IPS-11a (cell line): ENCODE results near the gene AFAP1.

ENCODE experiments used
- H3K4me3 ChIP-seq: one replicate; pipeline ENCODE4 v1.5.1; 2013; ENCODE audit warnings: low read depth, low read length, control low read depth

The AFAP1 gene

DNA sequence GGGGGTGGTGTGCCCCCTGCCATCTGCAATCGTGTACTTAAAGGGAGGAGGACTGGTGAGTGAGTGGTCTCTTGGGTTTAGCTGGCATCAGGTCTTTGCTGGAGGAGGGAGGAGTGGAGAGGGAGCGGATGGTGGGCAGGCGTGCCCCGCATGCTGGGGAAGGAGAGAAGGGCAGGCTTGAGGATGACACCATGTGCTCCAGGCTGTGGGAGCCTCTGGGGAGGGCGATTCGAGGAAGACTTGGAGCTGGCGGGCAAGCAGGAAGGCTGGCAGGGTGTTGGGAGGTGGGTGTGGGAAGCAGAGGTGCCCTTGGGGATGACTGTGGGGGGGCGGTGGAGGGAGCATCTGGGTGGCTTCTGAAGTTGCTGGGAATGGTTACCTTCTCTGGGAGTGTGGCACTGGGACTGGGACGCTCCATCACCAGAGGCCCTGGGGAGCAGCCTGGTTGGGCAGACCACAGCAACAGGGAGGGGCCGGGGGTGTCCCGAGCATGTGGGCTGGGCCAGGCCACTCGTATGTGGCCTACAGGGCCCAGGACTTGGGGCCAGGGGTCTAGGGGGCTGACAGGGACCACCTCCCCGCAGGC, 30.8 kb upstream of the AFAP1 start:
- no peak overlapping the region for H3K4me3 ChIP-seq

DNA sequence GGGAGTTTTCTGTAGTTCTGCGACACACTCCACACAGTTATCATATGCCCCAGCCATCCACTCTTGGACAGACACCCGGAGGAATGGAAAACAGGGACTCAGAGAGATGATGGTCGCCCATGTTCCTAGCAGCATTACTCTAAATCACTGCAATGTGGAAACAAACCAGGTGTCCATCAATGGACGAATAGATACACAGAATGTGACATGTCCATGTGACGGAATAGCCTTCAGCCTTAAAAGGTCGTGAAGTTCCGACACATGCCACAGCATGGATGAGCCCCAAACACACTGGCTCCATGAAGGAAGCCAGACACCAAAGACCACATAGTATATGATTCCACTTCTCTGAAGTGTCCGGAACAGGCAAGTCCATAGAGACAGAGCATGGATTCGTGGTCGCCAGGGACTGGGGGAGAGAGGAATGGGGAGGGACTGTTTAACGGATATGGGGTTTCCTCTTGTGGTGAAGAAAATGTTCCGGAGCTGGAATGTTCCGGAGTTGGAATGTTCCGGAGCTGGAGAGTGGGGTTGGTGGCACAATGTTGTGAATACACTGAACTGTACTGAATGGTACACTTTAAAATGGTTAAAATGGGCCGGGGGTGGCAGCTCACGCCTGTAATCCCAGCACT, 28.7 kb upstream of the AFAP1 start:
- H3K4me3 ChIP-seq, result no peak overlapping the region

DNA sequence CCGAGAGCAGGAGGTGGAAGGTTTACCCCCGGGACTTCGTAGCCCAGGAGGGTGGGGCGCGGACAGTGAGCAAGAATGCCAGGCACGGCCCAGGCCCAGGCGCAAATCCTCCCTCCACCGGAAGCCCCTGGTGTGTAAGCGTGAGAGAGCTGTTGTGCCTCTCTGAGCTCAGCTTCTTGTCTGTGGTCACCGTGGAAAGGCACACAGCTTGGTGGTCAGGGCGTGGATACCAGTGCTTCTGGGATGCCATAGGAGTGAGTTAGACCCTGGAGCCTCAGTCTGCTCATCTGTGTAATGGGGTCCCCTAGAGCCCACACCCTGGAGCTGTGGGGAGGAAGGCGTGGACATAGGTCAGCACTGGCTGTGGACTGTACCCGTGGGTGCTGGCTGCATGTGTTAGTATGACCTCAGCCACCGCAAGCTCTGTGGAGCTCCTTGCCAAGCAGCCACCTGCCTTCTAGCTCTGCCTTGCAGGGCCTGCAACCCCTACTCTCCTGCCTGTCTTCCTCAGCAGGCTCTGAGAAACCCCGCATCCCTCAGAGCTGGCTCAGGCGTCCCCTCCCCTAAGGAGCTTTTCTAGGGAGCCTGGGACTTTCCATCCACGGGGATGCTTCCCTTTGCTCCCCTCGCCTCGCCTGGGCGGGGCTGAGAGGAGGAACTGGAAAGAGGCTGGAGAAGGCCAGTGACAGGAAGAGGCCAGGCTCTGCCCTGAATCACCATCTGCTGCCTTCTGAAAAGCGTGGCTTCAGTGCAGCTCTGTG, 28.0 kb upstream of the AFAP1 start:
- no peak overlapping the region for H3K4me3 ChIP-seq

DNA sequence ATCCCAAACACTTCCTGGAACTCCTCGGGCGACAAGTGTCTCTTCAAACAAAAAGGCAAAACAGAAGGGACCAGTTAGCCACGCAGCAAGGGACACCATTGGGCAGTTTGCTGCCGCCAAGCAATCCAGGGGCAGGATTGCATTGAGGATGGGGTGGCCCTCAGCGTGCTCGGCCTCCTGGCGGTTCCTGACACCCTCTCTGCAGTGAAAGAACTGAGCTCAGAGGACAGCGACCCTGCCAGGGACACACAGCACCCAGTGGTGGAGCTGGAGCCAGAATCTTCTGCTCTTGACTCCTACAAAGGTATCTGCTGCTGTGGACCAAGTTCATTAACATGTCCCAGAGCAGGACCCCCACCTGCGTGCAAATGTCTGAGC, 27.4 kb upstream of the AFAP1 start:
- H3K4me3 ChIP-seq, result no peak overlapping the region

DNA sequence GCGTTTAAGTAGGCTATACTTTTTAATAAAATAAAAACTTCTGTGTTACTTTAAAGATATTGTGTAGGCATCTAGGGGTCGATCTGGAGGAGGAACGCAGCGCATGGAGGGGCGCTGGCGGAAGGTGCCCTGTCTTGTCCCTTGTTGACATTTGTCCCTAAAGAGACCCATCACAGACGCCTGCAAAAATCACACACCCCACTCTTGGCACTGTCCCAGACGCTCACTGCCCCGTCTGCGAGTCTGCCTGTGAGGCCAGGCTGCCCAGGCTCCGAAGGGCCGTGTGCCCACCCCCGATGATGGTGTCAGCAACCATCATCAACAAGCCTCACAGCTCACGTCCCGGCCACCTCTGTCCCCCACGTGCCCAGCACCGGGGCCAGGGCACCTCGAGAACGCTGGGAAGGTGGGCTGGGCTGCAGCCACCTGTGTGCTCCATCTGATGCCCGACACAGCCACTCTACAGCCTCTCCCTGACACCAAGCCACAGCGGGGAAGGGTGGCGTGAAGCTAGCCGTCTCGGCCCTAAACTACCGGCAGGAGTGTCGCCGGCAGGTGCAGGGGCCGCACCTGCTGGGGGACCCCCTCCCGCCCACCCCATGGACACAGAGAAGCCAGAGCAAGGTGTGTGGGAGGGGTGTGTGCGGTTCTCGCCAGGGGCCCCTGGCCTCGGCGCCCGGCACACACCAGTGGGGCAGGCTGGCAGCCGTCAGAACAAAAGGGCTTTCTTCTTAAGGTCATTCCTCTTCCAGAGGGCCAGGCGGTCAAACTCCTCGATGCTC, 26.8 kb upstream of the AFAP1 start:
- H3K4me3 ChIP-seq, result no peak overlapping the region

DNA sequence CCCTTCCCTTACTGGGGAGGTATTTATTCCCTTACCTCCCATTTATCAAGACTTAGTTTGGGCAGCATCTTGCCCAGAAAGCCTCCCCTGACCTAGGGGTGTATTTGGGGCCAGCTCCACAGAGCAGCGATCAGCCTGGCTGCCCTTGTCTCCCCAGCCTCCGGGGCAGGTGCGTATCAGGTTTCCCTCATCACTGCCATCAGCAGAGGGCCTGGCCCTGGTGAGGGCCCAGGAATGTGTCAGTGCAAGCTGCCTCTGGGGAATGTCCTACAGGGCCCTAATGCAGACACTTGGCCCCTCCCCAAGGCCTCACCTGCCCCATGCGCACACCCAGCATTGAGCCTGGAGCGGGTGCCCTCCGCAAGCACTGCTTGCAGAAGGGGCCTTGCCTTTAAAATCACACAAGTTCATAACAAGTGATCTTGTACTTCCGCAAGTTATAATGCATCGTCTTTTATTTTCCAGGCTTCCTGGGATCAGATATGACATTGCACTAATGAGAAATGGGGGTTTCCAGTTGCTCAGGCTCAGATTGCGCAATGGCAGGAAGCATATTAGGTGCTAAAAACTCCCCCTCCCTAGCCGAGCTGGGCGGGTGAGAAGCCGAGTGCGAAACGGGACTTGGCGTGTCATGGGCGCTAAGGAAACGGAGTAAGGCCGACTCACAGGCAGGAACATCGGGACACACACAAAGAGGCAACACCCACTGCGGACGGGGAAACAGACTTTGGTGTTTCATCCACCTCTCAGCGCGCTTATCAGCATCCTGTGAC, 25.4 kb upstream of the AFAP1 start:
- H3K4me3 ChIP-seq, result no peak overlapping the region

DNA sequence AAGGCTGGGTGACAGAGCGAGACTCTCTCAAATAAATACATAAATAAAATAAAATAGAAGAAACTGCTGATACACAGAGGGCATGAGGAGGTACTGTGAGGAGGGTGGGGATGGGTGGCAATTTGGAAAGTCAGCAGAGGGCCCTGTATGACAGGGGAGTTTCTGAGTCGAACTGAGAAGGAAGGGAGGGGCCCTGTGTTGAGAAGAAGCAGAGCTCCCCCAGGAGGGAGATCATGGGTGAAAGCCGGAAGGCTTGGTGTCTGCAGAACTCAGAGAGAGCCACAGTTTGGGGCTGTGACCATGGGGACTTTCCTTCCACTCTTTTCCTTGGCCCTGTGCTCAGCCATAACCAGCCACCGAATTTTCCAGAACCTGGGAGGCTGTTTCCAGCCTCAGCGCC, 24.8 kb upstream of the AFAP1 start:
- H3K4me3 ChIP-seq, result no peak overlapping the region

DNA sequence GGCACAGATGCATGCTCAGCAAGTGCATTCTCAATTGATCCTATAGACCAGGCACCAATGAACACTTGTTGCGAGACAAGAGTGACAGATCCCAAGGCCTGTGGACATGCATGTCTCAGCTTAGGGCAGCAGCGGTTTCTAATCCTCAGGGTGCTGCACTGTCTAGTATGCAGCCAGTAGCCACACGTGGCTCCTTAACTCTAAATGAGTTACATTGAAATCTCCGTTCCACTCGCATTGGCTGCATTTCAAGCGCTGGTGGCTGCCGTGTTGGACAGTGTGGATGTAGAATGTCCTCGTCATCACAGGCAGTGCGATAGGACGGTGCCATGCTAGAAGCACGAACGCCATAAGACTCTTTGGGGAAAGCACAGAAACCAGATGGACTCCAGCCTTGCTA, 24.0 kb upstream of the AFAP1 start:
- H3K4me3 ChIP-seq, result no peak overlapping the region

DNA sequence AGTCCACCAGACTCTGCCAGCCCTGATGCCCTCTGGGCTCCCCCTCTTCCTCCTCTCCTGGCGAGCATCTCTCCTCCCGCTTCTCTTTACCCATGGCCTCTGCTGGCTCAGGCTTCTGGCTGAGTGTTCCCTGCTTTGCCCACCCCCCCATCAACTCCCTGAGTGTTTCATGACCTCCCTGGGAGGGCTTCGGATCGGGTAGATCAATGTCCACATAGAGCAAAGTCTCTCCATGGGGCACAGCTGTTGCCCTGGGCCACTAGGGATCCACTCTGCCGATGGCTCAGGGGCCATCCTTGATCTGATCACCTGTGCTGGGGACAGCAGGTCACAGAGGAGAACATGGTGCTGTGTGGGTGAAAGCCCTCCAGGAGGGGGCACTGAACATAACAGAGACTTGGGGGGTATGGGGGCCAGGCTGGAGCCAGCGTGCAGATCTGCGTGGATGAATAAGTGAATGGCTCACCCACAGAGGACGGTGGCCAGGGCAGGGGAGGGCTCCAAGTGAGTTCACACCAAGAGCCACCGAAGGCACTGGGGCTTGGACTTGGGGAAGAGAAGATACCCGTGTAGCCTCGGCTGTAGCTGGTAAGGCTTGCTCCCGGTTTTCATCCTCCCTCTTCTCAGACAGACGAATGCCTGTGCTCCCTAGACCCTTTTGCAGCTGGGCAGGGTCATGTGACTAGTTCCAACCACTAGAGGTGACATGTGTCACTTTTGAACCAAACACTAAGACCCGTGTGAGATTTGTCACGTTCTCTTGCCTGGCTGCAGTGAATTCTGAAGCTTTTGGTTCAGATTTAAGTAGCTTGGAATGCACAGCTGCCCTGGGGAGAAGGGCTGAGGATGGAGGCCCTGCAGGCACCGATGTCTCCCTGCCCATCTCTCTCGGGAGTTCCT, 23.2 kb upstream of the AFAP1 start:
- H3K4me3 ChIP-seq, result no peak overlapping the region

DNA sequence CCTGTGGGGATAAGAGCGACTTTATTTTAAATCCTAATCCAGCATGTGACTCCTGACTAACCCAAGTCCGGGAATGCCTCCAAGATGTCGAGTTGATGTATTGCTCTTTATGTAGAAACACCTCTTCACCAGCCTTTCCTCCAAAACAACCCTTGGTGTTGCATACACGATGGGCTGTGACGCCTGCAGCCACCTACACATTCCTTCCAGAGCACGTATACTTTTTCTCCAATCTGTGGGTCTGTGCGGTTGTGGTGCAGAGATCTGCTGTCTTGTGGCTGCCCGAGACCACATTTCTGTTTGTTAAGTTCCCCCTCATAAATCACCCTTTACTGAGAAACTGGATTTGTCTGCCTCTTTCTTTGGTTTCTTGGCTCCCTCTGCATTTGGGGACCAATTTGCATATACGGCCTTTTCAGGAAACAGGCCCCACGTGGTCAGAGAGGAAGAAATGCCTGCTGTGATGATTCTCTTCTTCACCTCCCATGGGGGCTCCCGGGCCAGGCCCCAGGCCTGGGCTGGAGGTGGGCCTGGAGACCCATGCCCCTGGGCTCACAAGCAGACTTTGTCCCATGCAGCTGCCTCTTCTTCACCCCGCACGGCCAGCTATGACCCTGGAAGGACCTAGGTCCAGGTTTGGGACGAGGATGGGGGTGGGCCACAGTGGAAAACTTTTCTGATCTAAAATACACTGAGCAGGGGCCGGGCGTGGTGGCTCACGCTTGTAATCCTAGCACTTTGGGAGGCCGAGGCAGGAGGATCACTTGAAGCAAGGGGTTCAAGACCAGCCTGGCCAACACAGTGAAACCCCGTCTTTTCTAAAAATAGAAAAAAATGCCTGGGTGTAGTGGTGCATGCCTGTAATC, 21.4 kb upstream of the AFAP1 start:
- H3K4me3 ChIP-seq, result no peak overlapping the region

DNA sequence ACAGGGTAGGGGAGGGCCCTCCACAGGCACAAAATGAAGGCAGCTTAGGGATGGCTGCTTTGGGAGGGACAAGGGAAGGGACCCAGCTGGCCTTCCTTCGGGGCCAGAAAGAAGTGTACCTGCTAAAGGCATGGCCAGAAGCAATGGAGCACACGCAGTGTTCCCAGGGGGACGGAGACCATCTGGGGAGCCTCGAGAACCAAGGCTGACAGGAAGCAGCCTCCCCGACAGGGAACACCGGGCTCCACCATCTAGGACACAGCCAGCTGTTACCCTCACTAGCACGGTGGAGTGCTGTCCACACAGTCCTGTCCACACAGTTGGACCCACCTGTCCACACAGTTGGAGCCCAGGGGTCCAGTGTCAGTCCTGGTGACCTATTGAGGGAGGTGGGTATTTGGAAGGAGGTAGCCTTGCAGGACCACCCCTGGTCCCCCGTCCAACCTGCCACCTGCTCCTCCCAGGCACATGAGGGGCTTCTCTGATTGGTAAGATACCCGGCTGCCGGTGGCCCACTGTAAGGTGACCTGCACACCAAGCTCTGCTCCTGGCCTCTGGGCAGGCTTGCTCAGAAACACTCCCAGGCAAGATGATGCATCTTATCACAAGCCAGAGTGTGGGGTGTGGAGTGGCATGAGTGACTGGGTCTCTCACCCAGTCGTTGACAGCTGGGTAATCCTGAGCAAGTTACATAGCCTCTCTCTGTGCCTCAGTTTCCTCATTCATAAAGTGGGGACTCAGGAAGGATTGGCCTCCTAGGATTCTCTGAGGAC, 20.5 kb upstream of the AFAP1 start:
- no peak overlapping the region for H3K4me3 ChIP-seq

DNA sequence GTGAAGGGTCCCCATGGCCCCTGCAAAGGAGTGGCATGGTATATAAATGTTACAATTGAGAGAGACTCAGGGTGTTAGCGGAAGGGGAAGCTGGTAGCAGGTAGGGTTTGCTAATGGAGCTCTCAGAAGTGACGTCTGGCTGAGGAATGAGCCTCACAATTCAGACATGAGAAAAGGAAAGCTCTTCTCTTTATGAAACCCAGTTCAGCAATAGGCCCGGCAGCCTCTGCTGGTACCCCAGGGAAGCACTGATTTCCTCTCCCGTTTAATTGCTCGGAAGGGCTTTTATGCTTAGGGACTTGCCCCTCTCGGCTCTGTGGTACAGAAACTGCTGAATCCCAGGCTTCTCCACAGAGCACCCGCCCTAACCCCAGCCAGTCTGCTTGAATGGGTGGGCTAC, 19.4 kb upstream of the AFAP1 start:
- no peak overlapping the region for H3K4me3 ChIP-seq

DNA sequence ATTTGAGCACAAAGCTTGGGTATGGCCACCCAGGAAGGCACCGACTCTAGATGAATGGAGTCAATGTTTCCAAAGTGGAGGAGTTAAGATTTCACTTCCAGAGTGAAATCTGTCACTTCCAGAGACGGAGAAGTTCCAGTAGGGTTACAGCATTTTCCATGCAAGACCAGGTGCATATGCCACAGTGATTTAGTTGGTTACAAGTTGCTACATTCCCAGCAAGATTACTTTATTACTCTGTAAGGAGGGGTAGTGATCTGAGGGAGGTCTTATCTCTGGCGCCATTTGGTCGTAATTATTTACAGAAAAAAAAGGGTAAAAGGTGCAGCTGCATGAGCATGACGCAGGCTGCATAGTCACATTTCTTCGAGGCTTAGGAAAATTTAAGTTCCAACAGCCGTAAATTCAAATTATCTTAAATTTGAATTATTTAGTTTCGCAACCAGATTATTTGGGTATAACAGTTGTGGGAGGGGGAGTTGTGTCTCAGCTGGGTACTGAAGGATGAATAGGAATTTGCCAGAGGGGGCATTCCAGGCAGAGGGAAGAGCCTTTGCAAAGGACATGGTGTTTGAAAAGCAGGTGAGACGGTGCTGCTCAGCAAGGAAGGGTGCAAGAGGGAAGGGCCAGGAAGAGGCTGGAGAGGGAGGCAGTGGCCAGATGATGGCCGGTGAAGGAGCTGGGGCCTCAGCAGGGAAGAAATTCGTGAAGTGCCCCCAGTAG, 17.4 kb upstream of the AFAP1 start:
- no peak overlapping the region for H3K4me3 ChIP-seq

DNA sequence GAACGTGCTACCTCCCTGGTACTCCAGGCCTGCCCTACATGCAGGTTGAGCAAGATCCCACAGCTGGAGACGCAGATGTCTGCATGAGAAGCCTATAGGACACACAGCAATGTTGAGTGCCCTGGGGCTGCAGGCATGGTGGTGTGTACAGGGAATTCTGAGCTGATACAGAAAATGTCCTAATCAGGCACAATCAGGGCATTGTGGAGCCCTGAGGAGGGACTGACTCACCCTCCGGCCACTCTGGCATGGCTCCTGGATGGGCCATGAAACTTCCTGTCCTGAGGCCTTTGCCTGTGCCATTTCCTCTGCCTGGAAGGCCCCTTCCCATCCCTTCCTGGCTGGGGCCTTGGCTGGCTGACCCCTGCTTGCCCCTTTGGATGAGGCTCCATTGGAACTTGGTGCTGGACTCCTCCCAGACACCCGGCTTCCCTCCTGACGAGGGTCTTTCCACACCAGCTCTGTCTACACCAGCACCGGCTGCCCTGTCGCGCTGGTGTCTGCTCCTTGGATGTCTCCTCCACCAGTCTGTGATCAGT, 16.7 kb upstream of the AFAP1 start:
- no peak overlapping the region for H3K4me3 ChIP-seq

DNA sequence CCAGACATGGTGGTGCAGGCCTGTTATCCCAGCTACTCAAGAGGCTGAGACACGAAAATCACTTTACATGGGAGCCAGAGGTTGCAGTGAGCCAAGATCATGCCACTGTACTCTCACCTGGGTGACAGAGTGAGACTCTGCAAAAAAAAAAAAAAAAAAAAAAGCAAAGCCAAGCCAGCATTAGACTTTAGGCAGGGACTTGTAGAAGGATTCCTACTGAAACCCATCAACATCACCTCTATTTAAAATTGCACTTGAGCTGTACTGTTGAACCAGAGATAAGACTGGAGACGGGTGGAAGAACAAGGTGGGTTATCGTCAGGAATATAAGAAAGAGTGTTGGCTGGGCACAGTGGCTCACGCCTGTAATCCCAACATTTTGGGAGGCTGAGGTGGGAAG, 15.7 kb upstream of the AFAP1 start:
- H3K4me3 ChIP-seq, result no peak overlapping the region

DNA sequence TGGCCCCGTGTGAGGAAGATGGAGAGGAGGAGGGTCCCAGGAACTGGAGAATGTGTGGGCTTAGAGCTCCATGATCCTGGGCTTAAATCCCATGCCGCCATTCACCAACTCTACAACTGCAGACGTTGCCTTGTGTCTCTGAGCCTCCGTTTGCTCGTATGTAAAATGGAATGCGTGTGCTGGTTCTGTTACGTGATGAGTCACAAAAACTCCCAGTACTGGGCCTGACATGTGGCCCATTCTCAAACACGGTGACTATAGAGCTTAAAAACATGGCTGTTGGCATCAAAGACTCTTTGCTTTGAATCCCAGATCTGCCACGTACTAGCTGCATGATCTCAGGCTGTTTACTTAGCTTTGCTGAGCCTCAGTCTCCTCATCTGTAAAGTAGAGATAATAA, 13.0 kb upstream of the AFAP1 start:
- no peak overlapping the region for H3K4me3 ChIP-seq

DNA sequence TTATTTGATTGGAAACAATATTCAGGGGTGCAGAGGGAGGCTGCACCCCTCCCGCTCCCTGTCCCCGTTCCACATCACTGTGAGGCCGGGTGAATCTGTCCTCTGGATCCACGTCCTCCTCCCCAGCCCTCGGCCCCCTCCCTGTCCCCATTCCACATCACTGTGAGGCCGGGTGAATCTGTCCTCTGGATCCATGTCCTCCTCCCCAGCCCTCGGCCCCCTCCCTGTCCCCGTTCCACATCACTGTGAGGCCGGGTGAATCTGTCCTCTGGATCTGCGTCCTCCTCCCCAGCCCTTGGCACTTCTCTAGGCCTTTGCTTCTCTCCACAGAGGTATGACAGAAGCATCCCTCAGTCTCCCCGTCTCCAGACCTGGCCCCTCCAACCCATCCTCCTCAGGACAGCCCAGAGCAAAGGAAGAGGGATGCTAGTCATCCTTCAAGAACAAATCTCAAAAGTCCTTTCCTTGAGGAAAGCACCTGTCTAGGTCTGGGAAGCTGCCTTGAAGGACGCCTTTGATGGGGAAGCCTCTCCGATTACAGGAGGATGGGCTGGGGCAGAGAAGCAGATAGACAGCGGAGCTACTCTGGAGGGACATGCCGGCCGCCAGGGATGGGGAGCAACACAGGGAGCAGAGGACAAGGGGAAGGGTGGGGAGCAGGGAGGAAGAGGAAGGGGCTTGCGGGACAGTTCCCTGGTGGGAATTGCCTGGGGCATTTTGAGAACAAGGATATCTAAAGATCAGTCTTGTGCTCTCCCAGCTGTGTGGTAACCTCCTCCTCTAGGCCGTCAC, 10.8 kb upstream of the AFAP1 start:
- H3K4me3 ChIP-seq, result no peak overlapping the region
